Fibroblast of lung (primary cell): ENCODE measurements around the gene EDA. TPM values are rescaled to one million over a fixed set of nuclear protein-coding genes. Genes with fewer than 3 reads are reported as not detected.

ENCODE experiments used
- DNase-seq, 2 donors: peaks; one replicate each; pipeline versions ENCODE4 v3.0.0 to v3.0.0-alpha.2; 2010; ENCODE audit warnings: low read depth in 2 of 2
- H2AFZ ChIP-seq: 2 replicates; pipeline ENCODE4 v1.5.1; 2012; ENCODE audit warnings: low read length, control low read depth, inconsistent platforms
- H3K27ac ChIP-seq: 2 replicates; pipeline ENCODE4 v1.5.1; 2011; ENCODE audit warnings: low read length, control low read depth; ENCODE audit not compliant: insufficient read depth
- H3K27me3 ChIP-seq: 2 replicates; pipeline ENCODE4 v1.5.1; 2011; ENCODE audit warnings: mild to moderate bottlenecking, low read length; ENCODE audit not compliant: control insufficient read depth, insufficient read depth
- H3K36me3 ChIP-seq: 2 replicates; pipeline ENCODE4 v1.5.1; 2011; ENCODE audit warnings: low read length; ENCODE audit not compliant: control insufficient read depth, insufficient read depth
- H3K4me1 ChIP-seq: 2 replicates; pipeline ENCODE4 v1.5.1; 2011; ENCODE audit warnings: low read length; ENCODE audit not compliant: control insufficient read depth, insufficient read depth; ENCODE audit errors: extremely low read depth
- H3K4me2 ChIP-seq: 2 replicates; pipeline ENCODE4 v1.5.1; 2011; ENCODE audit warnings: low read length, control low read depth; ENCODE audit not compliant: insufficient read depth; ENCODE audit errors: extremely low read depth
- H3K4me3 ChIP-seq, 4 experiments: fragments of 200-600 bp in 1 of 4; sonication (generic) in 1 of 4; replicated peaks in 1 of 4; 2 replicates each; pipeline ENCODE4 v1.5.1; 2011 to 2016; ENCODE audit warnings: low read length in 4 of 4, low read depth in 3 of 4, mild to moderate bottlenecking in 3 of 4, control low read depth in 2 of 4, inconsistent platforms in 1 of 4, mixed read lengths in 1 of 4; ENCODE audit not compliant: insufficient read depth in 1 of 4; ENCODE audit errors: control extremely low read depth in 1 of 4
- H3K79me2 ChIP-seq: 2 replicates; pipeline ENCODE4 v1.5.1; 2012; ENCODE audit warnings: mild to moderate bottlenecking, low read length, inconsistent platforms; ENCODE audit not compliant: control insufficient read depth, insufficient read depth
- H3K9ac ChIP-seq: 2 replicates; pipeline ENCODE4 v1.5.1; 2011; ENCODE audit warnings: mild to moderate bottlenecking, low read length, control low read depth; ENCODE audit not compliant: insufficient read depth
- H3K9me3 ChIP-seq: 2 replicates; pipeline ENCODE4 v1.5.1; 2012; ENCODE audit warnings: low read depth, low read length; ENCODE audit not compliant: control insufficient read depth, insufficient read depth
- H4K20me1 ChIP-seq: 2 replicates; pipeline ENCODE4 v1.5.1; 2011; ENCODE audit warnings: low read length; ENCODE audit not compliant: control insufficient read depth, insufficient read depth; ENCODE audit errors: extremely low read depth
- CTCF ChIP-seq, 2 donors: IDR thresholded peaks in 1 of 2; conservative IDR thresholded peaks in 1 of 2; 1 replicate in 1 of 2; 2 replicates in 1 of 2; pipeline ENCODE4 v1.5.1; 2011 to 2012; ENCODE audit warnings: low read length in 2 of 2, control low read depth in 1 of 2, inconsistent platforms in 1 of 2, low read depth in 1 of 2, mild to moderate bottlenecking in 1 of 2
- EZH2 ChIP-seq: IDR thresholded peaks from 2 replicates; pipeline ENCODE4 v1.5.1; 2012; ENCODE audit warnings: low read length, control low read depth, mild to moderate bottlenecking; ENCODE audit errors: missing control alignments
- polyA plus RNA-seq, 2 donors: library from polyadenylated mRNA; depleted of rRNA in 1 of 2; stranded (reverse) in 1 of 2; unstranded in 1 of 2; fragments of >200 nt; gene quantifications; 2 replicates each; pipeline ENCODE4 v1.2.1, GENCODE V29; 2011 to 2012; ENCODE audit warnings: missing spikeins in 1 of 2
- total RNA-seq: library from RNA; depleted of rRNA; stranded (reverse); fragments of >200 nt; gene quantifications from 2 replicates; pipeline ENCODE4 v1.2.1, GENCODE V29; 2014

Gene EDA
- total and polyA plus RNA-seq, 2 donors (not counting 1 experiment from before 2014, with no cell fraction given) = 0.17 to 0.20 TPM

- H4K20me1 ChIP-seq = no peaks in the 10 kb centered on the region
Measured at GRCh38 chrX:70062961-70063550, 447.1 kb downstream of the EDA start.

GRCh38 chrX:70066646-70067045 is 450.7 kb downstream of the EDA start:
- Histone ChIP-seq H3K36me3 (no peaks in the 10 kb centered on the region), H3K27me3 (no peaks in the 10 kb centered on the region), H3K4me2 (no peak overlapping the region), H3K9me3 (no peaks in the 10 kb centered on the region), H3K9ac (no peak overlapping the region), H2AFZ (no peak overlapping the region), H3K27ac (no peak overlapping the region), H3K79me2 (no peaks in the 10 kb centered on the region), H4K20me1 (no peaks in the 10 kb centered on the region), H3K4me3 (no peak overlapping the region), H3K4me1 (no peaks in the 10 kb centered on the region)
- no peak for DNase-seq
- no peak for TF ChIP-seq EZH2
- TF ChIP-seq CTCF (conservative IDR thresholded peaks at IDR 0.05 in 1 of 2, IDR thresholded peaks at IDR 0.05 in 1 of 2; ENCODE audit: low read depth in 1 of 2, low read length in 2 of 2) = no peak

More at GRCh38 chrX:70062961-70063550, 447.1 kb downstream of the EDA start:
- Histone ChIP-seq H3K79me2 (no peaks in the 10 kb centered on the region), H3K9me3 (no peaks in the 10 kb centered on the region), H3K36me3 (no peaks in the 10 kb centered on the region), H3K27me3 (no peaks in the 10 kb centered on the region), H3K4me3 (no peak overlapping the region), H2AFZ (no peak overlapping the region), H3K27ac (no peak overlapping the region), H3K4me2 (no peak overlapping the region), H3K9ac (no peak overlapping the region), H3K4me1 (no peaks in the 10 kb centered on the region)
- no peak for DNase-seq
- TF ChIP-seq EZH2 (no peak), CTCF (conservative IDR thresholded peaks at IDR 0.05 in 1 of 2, IDR thresholded peaks at IDR 0.05 in 1 of 2; ENCODE audit: low read depth in 1 of 2, low read length in 2 of 2) (no peak)

- H3K9me3 ChIP-seq = no peaks in the 10 kb centered on the region
- H3K4me1 ChIP-seq = no peaks in the 10 kb centered on the region
- H3K9ac ChIP-seq = no peak overlapping the region
- no peak overlapping the region for H3K4me3 ChIP-seq
- H3K79me2 ChIP-seq = no peaks in the 10 kb centered on the region
- no peaks in the 10 kb centered on the region for H3K36me3 ChIP-seq
- H3K27me3 ChIP-seq = no peaks in the 10 kb centered on the region
- TF ChIP-seq CTCF (conservative IDR thresholded peaks at IDR 0.05 in 1 of 2, IDR thresholded peaks at IDR 0.05 in 1 of 2; ENCODE audit: low read depth in 1 of 2, low read length in 2 of 2) (no peak), EZH2 (no peak)
- no peak overlapping the region for H3K27ac ChIP-seq
- no peaks in the 10 kb centered on the region for H4K20me1 ChIP-seq
- H3K4me2 ChIP-seq = no peak overlapping the region
- H2AFZ ChIP-seq = no peak overlapping the region
- DNase-seq = no peak
Measured at GRCh38 chrX:70079297-70079696, 463.4 kb downstream of the EDA start.
